ENCODE data around the gene GRM1.

DNA sequence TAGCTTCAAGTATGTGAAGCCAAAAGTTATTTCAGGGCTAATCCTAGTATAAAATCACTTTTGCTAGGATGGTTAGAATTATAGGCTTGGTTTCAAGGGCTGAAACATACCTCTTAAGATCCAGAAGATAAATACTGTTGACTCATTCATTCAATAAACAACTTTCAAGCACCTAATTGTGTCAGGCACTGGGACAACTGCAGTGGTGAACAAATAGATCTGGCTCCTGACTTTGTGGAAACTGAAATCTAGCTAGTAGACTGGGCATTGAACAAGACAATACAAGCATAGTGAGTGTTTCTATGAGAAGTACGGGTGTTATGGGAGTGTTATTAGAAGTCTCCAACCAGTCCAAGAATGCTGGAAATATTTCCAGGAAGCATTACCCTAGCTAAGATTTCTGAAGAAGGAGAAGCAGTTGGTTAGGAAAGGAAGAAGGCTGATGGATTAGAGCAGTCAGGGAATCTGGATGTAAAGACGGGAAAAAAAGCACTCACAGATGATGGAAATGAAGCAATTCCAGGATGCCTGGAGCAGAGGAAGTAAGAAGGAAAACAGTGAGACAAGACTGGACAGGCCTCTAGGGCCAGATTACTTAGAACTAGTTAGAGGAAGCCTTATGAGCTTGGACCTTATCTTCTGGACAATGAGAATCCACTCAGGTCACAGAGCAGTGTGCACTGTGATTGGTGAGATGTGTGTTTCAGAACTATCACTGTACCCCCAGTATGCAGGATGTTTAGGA, 382.2 kb downstream of the GRM1 start:
- TF ChIP-seq, protein P1, sequence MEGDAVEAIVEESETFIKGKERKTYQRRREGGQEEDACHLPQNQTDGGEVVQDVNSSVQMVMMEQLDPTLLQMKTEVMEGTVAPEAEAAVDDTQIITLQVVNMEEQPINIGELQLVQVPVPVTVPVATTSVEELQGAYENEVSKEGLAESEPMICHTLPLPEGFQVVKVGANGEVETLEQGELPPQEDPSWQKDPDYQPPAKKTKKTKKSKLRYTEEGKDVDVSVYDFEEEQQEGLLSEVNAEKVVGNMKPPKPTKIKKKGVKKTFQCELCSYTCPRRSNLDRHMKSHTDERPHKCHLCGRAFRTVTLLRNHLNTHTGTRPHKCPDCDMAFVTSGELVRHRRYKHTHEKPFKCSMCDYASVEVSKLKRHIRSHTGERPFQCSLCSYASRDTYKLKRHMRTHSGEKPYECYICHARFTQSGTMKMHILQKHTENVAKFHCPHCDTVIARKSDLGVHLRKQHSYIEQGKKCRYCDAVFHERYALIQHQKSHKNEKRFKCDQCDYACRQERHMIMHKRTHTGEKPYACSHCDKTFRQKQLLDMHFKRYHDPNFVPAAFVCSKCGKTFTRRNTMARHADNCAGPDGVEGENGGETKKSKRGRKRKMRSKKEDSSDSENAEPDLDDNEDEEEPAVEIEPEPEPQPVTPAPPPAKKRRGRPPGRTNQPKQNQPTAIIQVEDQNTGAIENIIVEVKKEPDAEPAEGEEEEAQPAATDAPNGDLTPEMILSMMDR (conservative IDR thresholded peaks at IDR 0.05 in 1 of 2, IDR thresholded peaks at IDR 0.05 in 1 of 2; ENCODE audit: low read depth in 1 of 2, low read length in 2 of 2): no peak
- TF ChIP-seq EZH2 (IDR thresholded peaks at IDR 0.05; ENCODE audit: low read length, missing control alignments): no peak
